Neural cell (in vitro differentiated cells): ENCODE measurements around the gene TSPAN3.

Source experiments
- POLR2AphosphoS5 ChIP-seq: IDR thresholded peaks from 2 replicates; pipeline ENCODE4 v1.6.1; 2012
- TAF1 ChIP-seq: IDR thresholded peaks from 2 replicates; pipeline ENCODE4 v1.6.1; 2012; ENCODE audit warnings: low read depth
- TF ChIP-seq, protein P1 (sequence below): fragments of 450-650 bp; IDR thresholded peaks from 2 replicates; pipeline ENCODE4 v1.5.1; 2014; ENCODE audit warnings: antibody characterized with exemption, mild to moderate bottlenecking, moderate library complexity; ENCODE audit not compliant: poor library complexity, severe bottlenecking

DNA sequence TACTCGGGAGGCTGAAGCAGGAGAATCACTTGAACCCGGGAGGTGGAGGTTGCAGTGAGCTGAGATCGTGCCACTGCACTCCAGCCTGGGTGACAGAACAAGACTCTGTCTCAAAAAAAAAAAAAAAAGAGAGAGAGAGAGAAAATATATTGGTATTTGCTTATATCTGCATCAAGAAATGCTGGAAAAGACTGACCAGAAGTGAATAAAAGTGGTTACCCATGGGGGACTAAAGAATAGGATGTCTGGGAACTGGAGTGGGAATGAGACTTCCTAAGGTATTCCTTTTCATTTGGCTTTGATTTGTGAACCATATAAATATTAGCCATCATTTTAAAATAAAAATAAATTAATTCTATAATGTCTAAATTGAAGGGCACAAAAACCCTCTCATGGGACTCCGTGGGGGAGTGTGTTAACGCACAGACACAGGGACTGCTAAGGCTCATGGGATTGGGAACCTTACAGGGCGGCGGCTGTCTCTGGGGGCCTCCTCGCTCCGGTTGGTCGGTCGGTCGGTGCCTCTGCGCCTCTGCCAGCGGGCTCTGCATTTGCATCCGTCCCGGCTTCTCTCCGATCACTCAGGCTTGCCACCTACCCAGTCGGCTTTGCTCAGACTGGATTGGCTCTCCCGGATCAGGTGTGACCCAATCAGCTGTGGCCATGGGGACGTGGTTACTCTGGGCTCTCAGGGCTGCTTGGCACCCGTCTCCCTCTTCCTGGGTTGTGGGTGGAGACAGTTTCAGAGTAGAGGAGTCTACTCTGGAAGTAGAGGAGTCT is 12.7 kb upstream of the TSPAN3 start:
- TF ChIP-seq, protein P1, sequence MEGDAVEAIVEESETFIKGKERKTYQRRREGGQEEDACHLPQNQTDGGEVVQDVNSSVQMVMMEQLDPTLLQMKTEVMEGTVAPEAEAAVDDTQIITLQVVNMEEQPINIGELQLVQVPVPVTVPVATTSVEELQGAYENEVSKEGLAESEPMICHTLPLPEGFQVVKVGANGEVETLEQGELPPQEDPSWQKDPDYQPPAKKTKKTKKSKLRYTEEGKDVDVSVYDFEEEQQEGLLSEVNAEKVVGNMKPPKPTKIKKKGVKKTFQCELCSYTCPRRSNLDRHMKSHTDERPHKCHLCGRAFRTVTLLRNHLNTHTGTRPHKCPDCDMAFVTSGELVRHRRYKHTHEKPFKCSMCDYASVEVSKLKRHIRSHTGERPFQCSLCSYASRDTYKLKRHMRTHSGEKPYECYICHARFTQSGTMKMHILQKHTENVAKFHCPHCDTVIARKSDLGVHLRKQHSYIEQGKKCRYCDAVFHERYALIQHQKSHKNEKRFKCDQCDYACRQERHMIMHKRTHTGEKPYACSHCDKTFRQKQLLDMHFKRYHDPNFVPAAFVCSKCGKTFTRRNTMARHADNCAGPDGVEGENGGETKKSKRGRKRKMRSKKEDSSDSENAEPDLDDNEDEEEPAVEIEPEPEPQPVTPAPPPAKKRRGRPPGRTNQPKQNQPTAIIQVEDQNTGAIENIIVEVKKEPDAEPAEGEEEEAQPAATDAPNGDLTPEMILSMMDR = no peak
- TF ChIP-seq TAF1 = no peak
- TF ChIP-seq POLR2AphosphoS5 = no peak
